Stimulated activated CD4-positive, alpha-beta T cell treated with anti-CD3 and anti-CD28 coated beads, TNF-alpha, amount 100 ng/mL, for 24 hours (primary cell): Measurements from ENCODE around the gene SKI.

ENCODE experiments used
- DNase-seq, 3 experiments: peaks; one replicate each; pipeline ENCODE4 v3.0.0-alpha.2; 2020; ENCODE audit warnings: low read depth in 3 of 3

The SKI gene

GRCh38 chr1:2291577-2291976, 63.5 kb downstream of the SKI start:
- DNase-seq: no peak

- no peak for DNase-seq
Observed at GRCh38 chr1:2292725-2293450, 64.8 kb downstream of the SKI start.

GRCh38 chr1:2294033-2294724, 66.1 kb downstream of the SKI start:
- DNase-seq: no peak

- no peak for DNase-seq
Observed at GRCh38 chr1:2294725-2295078, 66.6 kb downstream of the SKI start.

DNA sequence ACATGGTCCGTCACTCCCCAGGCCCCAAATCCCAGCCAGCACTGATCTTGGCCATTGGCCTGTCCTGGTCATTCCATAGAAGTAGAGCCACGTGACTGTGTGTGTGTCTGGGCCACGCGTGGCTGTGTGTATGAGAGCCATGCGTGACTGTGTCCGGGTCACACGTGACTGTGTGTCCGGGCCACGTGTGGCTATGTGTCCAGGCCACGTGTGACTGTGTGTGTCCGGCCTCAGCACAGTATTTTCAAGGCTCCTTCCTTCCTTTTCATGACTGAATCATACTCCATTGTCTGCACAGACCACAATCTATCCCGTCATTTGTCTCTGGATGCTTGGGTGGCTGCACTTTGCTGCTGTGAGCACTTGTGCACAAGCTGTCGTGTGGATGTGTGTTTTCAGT, 67.4 kb downstream of the SKI start:
- no peak for DNase-seq

DNA sequence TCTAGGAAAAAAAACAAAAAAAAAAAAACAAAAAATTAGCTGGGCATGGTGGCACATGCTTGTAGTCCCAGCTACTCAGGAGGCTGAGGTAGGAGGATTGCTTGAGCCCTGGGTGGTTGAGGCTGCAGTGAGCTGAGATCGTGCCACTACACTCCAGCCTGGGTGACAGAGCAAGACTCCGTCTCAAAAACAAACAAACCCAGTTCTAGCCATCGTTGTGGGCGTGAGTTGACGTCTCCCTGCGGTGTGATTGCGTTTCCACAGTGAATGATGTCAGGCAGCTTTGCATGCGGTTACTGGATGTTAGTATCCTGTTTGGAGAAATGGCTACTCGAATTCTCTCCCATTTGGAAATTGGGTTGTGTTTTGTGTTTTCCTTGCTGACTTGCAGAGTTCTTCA, 68.1 kb downstream of the SKI start:
- DNase-seq: peak in 1 of 3 experiments; percentile 32

DNA sequence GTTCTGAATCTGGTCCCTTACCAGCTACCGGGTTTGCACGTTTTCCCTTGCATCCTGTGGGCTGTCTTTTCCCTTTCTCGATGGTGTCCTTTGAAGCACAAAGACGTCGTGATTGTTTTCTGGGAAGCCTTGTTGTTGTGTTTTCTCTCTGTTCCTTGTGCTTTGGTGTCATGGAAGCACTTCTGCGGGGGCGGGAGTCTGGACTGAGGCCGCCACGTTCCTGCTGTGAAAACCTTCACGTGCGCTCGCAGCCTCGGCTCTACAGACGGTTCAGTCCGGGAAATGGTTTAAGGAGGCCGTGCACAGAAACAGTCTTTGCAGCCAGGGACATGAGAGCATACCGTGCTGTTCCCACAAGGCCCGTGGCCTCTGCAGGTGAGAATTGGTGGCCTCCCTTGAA, 68.5 kb downstream of the SKI start:
- DNase-seq: no peak

GRCh38 chr1:2297246-2298011, 69.3 kb downstream of the SKI start:
- DNase-seq: no peak

- no peak for DNase-seq
Observed at GRCh38 chr1:2298685-2299084, 70.6 kb downstream of the SKI start.

- no peak for DNase-seq
Observed at GRCh38 chr1:2299131-2299627, 71.1 kb downstream of the SKI start.

GRCh38 chr1:2300004-2300771, 72.1 kb downstream of the SKI start:
- peak; percentile 64 to 86 (median 68) for DNase-seq

GRCh38 chr1:2300851-2301606, 72.9 kb downstream of the SKI start:
- DNase-seq: peak; percentile 62 to 86 (median 72)

- no peak for DNase-seq
Observed at GRCh38 chr1:2301607-2302291, 73.6 kb downstream of the SKI start.

DNA sequence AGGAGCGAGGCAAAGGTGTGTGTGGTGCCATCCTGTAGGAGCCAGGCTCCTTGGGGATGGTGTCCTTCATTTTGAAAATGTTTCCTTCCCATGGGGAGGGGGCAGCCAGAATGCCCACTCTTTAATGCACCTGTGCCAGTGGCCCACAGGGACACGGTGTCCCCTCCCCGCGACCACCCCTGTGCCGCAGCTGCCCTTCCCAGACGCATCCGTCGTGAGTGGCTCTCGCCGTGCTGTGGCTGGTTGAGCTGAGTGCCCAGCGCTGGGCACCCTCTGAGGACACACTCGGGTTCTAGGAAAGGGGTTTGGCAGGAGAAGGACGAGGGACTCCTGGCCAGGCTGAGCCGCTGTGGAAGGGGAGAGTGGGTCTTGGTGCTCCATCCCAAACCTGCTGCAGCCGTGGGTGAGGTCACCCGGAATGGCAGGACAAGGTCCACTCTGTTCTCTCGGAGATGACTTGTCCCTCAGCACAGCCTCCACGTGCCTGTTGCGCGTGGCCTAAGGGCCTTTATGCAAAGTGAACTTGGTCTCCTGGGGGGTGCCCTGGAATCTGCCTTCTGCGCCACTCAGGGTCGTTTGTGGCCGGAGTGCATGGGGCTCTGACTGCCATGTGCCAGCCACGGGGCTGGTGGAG, 74.3 kb downstream of the SKI start:
- no peak for DNase-seq

DNA sequence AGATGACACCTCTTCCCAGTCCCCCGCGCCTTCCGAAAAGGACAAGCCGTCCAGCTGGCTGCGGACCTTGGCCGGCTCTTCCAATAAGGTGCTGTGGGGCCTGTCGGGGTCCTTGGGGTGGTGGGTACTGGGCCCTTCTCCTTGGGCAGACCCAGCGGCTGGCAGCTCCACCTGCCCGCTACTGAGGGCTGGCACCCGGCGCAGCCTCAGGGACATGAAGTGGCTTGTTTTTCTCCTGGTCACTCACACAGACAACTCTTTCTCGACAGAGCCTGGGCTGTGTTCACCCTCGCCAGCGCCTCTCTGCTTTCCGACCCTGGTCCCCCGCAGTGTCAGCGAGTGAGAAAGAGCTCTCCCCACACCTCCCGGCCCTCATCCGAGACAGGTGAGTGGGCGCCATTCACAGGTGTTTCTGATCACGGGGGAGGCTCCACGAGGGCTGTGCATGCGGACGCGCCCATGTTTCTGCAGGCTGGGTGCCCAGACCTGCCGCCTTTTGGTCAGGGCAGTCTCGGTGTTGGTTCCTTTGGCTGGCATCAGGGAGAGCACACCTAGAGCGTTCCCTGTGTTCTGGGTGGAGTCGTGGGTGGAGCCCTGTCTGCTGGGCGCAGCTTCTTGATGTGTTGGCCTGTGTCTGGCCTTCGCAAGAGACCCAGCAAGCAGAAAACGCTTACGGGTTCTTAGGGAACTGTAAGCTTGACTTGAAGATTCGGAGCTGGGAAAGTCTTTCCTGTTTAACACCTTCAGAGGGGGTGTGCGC, 75.1 kb downstream of the SKI start:
- no peak for DNase-seq

DNA sequence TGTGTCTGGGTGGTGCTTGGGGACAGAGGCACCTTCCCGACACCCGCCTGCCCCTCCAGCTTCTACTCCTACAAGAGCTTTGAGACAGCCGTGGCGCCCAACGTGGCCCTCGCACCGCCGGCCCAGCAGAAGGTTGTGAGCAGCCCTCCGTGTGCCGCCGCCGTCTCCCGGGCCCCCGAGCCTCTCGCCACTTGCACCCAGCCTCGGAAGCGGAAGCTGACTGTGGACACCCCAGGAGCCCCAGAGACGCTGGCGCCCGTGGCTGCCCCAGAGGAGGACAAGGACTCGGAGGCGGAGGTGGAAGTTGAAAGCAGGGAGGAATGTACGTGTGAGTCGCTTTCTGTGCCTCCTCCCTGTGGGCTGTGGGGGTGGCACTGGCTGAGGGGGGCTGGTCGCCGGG, 75.7 kb downstream of the SKI start:
- no peak for DNase-seq

- DNase-seq: no peak
Observed at GRCh38 chr1:2304282-2304681, 76.2 kb downstream of the SKI start.

- no peak for DNase-seq
Observed at GRCh38 chr1:2304921-2305681, 77.0 kb downstream of the SKI start.
